Activated CD4-positive, alpha-beta T cell treated with anti-CD3 and anti-CD28 coated beads, Interleukin-2, amount 50 U/mL, for 24 hours (primary cell): ENCODE measurements around the gene MACROD2.
"Not testable (repeated sequence)": the region's sequence is repeated elsewhere in the genome, so short reads cannot be mapped to it uniquely, and the experiment has no call there.

Experiments
- DNase-seq, 2 donors: peaks; one replicate each; pipeline ENCODE4 v3.0.0-alpha.2; 2020; ENCODE audit warnings: low read depth in 1 of 2, low spot score in 1 of 2

The MACROD2 gene

GRCh38 chr20:14189794-14190402 is 194.6 kb downstream of the MACROD2 start:
- DNase-seq: no peak

DNA sequence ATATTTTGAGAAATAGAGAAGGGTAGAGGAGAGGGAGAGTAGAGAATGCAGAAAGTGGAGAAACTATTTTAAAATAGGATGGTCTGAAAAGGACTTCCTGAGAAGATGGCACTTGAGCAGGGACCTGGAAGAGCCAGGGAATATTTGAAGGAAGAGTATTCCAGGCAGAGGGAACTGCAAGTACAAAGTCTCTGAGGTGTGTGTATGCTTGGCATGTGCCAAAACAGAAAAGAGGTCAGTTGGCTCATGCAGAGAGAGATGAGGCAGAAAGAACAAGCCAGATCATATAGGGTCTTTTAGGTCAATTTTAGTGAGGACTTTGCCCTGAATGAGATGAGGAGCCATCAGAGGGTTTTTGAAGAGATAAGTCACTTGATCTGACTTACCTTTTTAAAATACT is 196.2 kb downstream of the MACROD2 start:
- no peak for DNase-seq

DNA sequence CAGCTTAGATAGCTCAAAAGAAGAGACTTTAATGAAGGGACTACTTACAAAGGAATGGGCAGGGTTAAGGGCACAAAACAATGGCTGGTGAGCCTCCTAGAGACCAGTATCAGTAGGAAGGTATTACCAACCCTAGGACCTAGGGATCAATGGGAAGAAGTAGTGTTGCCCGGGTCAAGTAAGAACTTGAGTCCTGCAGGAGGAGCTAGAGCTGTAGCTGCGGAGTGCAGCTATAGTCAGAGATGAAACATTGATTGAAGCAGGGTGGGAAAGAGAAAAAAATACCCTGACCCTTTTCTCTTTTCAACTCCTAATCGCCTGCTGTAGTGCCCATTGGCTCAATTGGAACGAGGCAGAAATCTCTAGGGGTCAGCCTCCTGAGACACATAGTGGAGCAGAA is 198.1 kb downstream of the MACROD2 start:
- DNase-seq: no peak

DNA sequence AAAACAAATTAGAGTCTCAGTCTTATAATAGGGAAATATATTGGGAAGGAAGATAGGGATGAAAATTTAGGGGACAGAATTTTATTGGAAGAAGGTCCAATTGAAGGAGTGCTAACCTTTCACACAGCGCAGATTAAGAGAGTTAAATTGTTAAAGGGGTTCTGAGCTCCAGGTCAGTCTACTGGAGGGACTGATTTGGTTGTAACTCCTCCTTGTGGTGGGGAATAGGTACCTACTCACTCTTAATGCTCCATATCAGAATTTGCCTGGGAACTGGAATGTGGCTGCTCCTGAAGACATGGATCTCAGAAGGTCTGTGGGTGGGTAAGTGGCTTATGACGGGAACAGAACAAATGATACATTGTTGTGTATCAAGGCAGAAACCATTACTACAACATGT is 198.6 kb downstream of the MACROD2 start:
- no peak for DNase-seq

- no peak for DNase-seq
Measured at GRCh38 chr20:14197097-14197496, 201.8 kb downstream of the MACROD2 start.

- DNase-seq: no peak
Measured at GRCh38 chr20:14198416-14198815, 203.1 kb downstream of the MACROD2 start.

- no peak for DNase-seq
Measured at GRCh38 chr20:14199111-14199510, 203.8 kb downstream of the MACROD2 start.

DNA sequence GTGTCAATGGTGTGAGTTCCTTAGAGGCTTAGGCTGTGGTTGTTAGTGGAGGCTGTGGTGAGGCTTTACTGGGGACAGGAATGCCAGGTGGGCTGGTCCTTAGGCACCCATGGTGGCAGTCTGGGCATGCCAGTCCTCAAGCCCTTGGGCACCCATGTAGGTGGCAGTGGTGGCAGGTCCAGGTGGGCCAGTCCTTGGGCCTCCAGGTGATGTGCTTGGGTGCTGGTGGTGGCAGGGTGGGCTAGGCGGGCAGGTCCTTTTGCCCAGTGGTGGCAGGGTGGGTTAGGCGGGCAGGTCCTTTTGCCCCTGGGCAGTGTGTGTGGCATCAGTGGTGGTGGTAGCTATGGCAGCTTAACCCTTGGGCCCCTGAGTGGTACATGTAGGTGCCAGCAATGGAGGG is 208.3 kb downstream of the MACROD2 start:
- DNase-seq: no peak

GRCh38 chr20:14207591-14207990 is 212.3 kb downstream of the MACROD2 start:
- DNase-seq: no peak

DNA sequence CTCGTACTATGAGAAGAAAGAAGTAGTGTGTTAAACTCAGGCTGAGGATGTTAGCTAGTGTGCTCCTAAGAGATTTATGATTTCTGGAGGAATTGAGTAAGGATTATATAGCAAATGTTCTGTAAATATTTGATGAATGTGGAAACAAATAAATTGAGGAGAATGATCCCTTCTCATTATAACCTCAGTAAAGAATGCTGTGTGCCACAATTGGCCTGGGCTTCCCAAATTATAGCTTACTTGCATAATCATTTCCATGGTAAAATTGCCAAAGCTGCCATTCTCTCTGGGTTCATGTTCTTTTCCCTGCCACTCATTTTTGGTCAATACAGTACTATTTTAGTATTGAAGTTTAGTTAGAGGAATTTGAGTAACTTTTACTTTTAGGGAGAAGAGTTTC is 213.6 kb downstream of the MACROD2 start:
- DNase-seq: no peak

GRCh38 chr20:14210146-14210545 is 214.8 kb downstream of the MACROD2 start:
- no peak for DNase-seq

- no peak for DNase-seq
Measured at GRCh38 chr20:14214046-14214445, 218.7 kb downstream of the MACROD2 start.

DNA sequence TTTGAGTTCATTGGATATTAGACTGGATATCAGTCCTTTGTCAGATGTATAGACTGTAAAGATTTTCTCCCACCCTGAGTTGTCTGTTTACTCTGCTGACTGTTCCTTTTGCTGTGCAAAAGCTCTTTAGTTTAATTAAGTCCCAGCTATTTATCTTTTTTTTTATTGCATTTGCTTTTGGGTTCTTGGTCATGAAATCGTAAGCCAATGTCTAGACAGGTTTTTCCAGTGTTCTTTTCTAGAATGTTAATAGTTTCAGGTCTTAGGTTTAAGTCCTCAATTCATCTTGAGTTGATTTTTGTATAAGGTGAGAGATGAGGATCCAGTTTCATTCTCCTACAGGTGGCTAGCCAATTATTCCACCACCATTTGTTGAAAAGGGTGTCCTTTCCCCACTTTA is 220.6 kb downstream of the MACROD2 start:
- DNase-seq: not testable (repeated sequence)

- no peak for DNase-seq
Measured at GRCh38 chr20:14219801-14220461, 224.6 kb downstream of the MACROD2 start.

GRCh38 chr20:14220986-14221385 is 225.7 kb downstream of the MACROD2 start:
- no peak for DNase-seq

GRCh38 chr20:14223806-14224205 is 228.5 kb downstream of the MACROD2 start:
- no peak for DNase-seq

GRCh38 chr20:14226051-14227049 is 231.0 kb downstream of the MACROD2 start:
- not testable (repeated sequence) for DNase-seq

- DNase-seq: no peak
Measured at GRCh38 chr20:14232650-14233049, 237.3 kb downstream of the MACROD2 start.

GRCh38 chr20:14234666-14235295 is 239.5 kb downstream of the MACROD2 start:
- DNase-seq: no peak

DNA sequence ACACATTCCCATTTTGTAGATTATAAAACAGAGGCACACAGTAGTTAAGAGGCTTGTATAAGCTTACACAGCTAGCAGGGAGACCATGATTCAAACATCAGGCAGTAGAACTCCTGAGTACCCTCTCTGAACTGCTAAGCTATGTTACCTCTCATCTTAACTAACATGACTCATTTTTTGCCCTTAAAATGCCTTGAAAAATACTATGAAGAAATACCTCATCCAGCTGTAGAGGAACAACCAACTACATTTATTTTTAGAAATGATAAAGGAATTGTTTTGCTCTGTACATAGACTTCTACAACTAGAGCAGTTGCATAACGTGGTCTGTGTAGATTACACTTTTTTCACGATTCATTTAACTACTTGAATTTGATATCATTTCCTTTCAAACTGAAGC is 240.0 kb downstream of the MACROD2 start:
- no peak for DNase-seq

- DNase-seq: no peak
Measured at GRCh38 chr20:14245368-14245970, 250.2 kb downstream of the MACROD2 start.
